Kidney (tissue), 14 donors: ENCODE data around the gene GPR137B. TPM values are rescaled to one million over a fixed set of nuclear protein-coding genes. Genes with fewer than 3 reads are reported as not detected.

Source experiments
- DNase-seq, 5 donors: peaks; one replicate each; pipeline ENCODE4 v3.0.0-alpha.2; 2013 to 2020
- FAIRE-seq: peaks from 2 replicates; lab custom pipeline; 2012; peaks lifted over from hg19 to GRCh38; lab: Jason Lieb, UNC
- H3K27ac ChIP-seq, 2 donors: one replicate each; pipeline ENCODE4 v1.7.0; 2013; ENCODE audit warnings: low read depth in 2 of 2, low read length in 2 of 2, inconsistent platforms in 1 of 2
- H3K27me3 ChIP-seq: one replicate; pipeline ENCODE4 v1.7.1; 2013; ENCODE audit warnings: low read length, inconsistent platforms; ENCODE audit not compliant: control insufficient read depth, insufficient read depth
- H3K36me3 ChIP-seq, 3 donors: one replicate each; pipeline versions ENCODE4 v1.7.0 to v1.7.1; 2013; ENCODE audit warnings: low read length in 3 of 3, control low read depth in 1 of 3, inconsistent platforms in 1 of 3; ENCODE audit not compliant: insufficient read depth in 3 of 3, control insufficient read depth in 2 of 3
- H3K4me1 ChIP-seq, 3 donors: one replicate each; pipeline versions ENCODE4 v1.7.0 to v1.7.1; 2013; ENCODE audit warnings: low read length in 3 of 3, inconsistent platforms in 1 of 3, low read depth in 1 of 3; ENCODE audit not compliant: control insufficient read depth in 2 of 3, insufficient read depth in 2 of 3
- H3K4me3 ChIP-seq, 3 donors: one replicate each; pipeline versions ENCODE4 v1.7.0 to v1.8.1; 2013; ENCODE audit warnings: low read length in 3 of 3, control low read depth in 1 of 3, inconsistent platforms in 1 of 3
- H3K9ac ChIP-seq, 3 donors: one replicate each; pipeline versions ENCODE4 v1.7.0 to v1.7.1; 2013; ENCODE audit warnings: low read length in 3 of 3, control low read depth in 1 of 3, inconsistent platforms in 1 of 3
- H3K9me3 ChIP-seq, 3 donors: one replicate each; pipeline versions ENCODE4 v1.7.0 to v1.7.1; 2013; ENCODE audit warnings: low read length in 3 of 3, control low read depth in 1 of 3, inconsistent platforms in 1 of 3; ENCODE audit not compliant: control insufficient read depth in 2 of 3, insufficient read depth in 1 of 3
- CTCF ChIP-seq: IDR thresholded peaks from 3 replicates; pipeline ENCODE4 v1.5.1; 2012; ENCODE audit warnings: mild to moderate bottlenecking, moderate library complexity, borderline replicate concordance; ENCODE audit not compliant: insufficient read depth; ENCODE audit errors: extremely low read depth
- intact Hi-C: fragments of 100-400 bp; cut with DNase I; formaldehyde crosslinking; loops from one replicate; pipeline ENCODE4 v1.11.1; 2022
- polyA plus RNA-seq: library from polyadenylated mRNA; stranded (reverse); fragments of 350-450 nt; fragmentation: Illumina TruSeq; extraction: RNeasy Lipid Tissue Mini Kit (QIAGEN cat#74804); gene quantifications from one replicate; pipeline ENCODE4 v1.2.3, GENCODE V29; 2014; ENCODE audit warnings: low read depth, low replicate concordance; ENCODE audit not compliant: insufficient read depth
- total RNA-seq: library from RNA; stranded (reverse); fragmentation: NEBNext Ultra II Directional; extraction: Animal tissue kit (Norgen Biotek cat#: 25700); gene quantifications from one replicate; pipeline ENCODE4 v1.2.1, GENCODE V29; 2021
- donor health status: control.
- donor health status: control.
- donor health status: control.
- donor health status: control.
- donor health status: control.
- donor health status: DM: yes; HTN: yes; CAD: no.
- donor health status: Normal renal cell carcinoma (clear cell type).

Gene GPR137B
- total and polyA plus RNA-seq, 2 donors from 2014 or later = 22.2 to 31.4 TPM

- intact Hi-C loops = no loop called here
- TF ChIP-seq CTCF = no peak
- Histone ChIP-seq H3K4me3 (no peak overlapping the region), H3K9me3 (peaks cover 0 to 3% (median 0%) of the 10 kb centered on the region in 3 donors), H3K27ac (peak overlapping the region; percentile 53 to 56), H3K36me3 (no peaks in the 10 kb centered on the region), H3K9ac (no peak overlapping the region), H3K27me3 (no peaks in the 10 kb centered on the region), H3K4me1 (peaks cover 4 to 18% (median 15%) of the 10 kb centered on the region in 3 donors)
- DNase-seq (no peak), FAIRE-seq (no peak)
Measured at GRCh38 chr1:236163463-236164153, 21.3 kb downstream of the GPR137B start.

GRCh38 chr1:236164273-236164672, 21.9 kb downstream of the GPR137B start:
- Histone ChIP-seq H3K27me3 (no peaks in the 10 kb centered on the region), H3K9ac (no peak overlapping the region), H3K27ac (peak overlapping the region; percentile 53 to 56), H3K9me3 (peaks cover 0 to 3% (median 0%) of the 10 kb centered on the region in 3 donors), H3K36me3 (no peaks in the 10 kb centered on the region), H3K4me3 (no peak overlapping the region), H3K4me1 (peaks cover 4 to 18% (median 17%) of the 10 kb centered on the region in 3 donors)
- intact Hi-C loops = no loop called here
- DNase-seq (no peak), FAIRE-seq (no peak)
- no peak for TF ChIP-seq CTCF

- H3K9ac ChIP-seq = no peak overlapping the region
- no peak for TF ChIP-seq CTCF
- no peaks in the 10 kb centered on the region for H3K36me3 ChIP-seq
- peaks cover 0 to 3% (median 0%) of the 10 kb centered on the region in 3 donors for H3K9me3 ChIP-seq
- intact Hi-C loops = no loop called here
- peaks cover 0 to 11% (median 9%) of the 10 kb centered on the region in 3 donors for H3K4me1 ChIP-seq
- no peak overlapping the region for H3K27ac ChIP-seq
- no peak overlapping the region for H3K4me3 ChIP-seq
- H3K27me3 ChIP-seq = no peaks in the 10 kb centered on the region
- DNase-seq (no peak), FAIRE-seq (no peak)
Measured at GRCh38 chr1:236165238-236165981, 23.1 kb downstream of the GPR137B start.
